Activated T-cell treated with anti-CD3 and anti-CD28 coated beads, Interleukin-2, amount 50 U/mL, for 1 hour (primary cell): ENCODE measurements around the gene ABL2.
"Not testable (repeated sequence)": the region's sequence is repeated elsewhere in the genome, so short reads cannot be mapped to it uniquely, and the experiment has no call there.

Experiments used
- DNase-seq: peaks from one replicate; pipeline ENCODE4 v3.0.0-alpha.2; 2020

Gene ABL2

GRCh38 chr1:179208681-179209477 is 20.6 kb downstream of the ABL2 start:
- no peak for DNase-seq

GRCh38 chr1:179206812-179207211 is 22.7 kb downstream of the ABL2 start:
- no peak for DNase-seq

DNA sequence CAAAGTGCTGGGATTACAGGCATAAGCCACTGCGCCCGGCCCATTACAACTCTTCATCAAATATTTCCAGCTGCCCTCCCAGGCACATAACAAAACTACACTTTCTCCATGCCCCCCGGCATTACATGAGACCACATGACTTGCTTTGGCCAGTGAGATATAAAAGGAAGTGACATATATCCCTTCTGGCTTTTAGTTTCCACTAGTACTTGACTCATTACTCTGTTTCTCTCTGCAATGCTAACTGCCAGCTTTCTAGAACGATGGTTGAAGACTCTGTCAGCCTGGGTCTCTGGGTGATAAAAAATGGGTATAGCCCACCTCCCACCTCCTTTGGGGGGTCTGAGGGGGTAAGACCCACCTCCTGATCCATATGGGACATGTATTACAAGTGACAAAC is 24.2 kb downstream of the ABL2 start:
- no peak for DNase-seq

DNA sequence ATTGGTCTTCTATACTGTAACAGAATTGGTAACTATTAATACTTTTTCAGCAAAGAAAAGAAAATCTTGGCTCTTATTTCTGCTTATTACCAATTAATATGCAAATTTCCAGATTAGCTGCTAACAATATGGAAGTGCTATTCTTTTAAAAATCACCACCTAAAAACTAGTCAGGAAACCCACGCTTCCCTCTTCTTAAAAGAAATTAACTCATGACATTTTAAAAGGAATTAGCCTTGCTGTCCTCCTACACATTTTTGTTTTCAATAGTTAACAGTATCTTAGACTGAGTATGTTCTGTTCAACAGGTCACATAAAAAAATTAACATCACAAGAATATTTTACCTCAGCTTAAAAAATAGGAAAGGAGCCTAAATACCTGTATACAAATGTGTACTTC is 27.3 kb downstream of the ABL2 start:
- no peak for DNase-seq

- DNase-seq, result no peak
Observed at GRCh38 chr1:179200586-179200985, 28.9 kb downstream of the ABL2 start.

- DNase-seq, result no peak
Observed at GRCh38 chr1:179197690-179198297, 31.7 kb downstream of the ABL2 start.

GRCh38 chr1:179195857-179196256 is 33.6 kb downstream of the ABL2 start:
- not testable (repeated sequence) for DNase-seq

DNA sequence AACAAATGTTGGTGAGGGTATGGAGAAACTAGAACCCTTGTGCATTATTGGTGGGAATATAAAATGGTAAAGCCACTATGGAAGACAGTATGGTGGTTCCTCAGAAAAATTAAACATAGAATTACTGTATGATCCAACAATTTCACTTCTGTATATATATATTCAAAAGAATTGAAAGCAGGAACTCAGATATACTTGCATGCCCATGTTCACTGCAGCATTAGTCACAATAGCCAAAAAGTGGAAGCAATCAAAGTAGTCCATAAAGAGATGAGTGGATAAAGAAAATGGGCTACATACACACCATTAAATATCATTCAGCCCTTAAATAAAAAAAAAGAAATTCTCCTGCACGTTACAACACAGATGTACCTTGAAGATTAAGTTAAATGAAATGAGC is 34.1 kb downstream of the ABL2 start:
- no peak for DNase-seq

- DNase-seq, result no peak
Observed at GRCh38 chr1:179194068-179194537, 35.4 kb downstream of the ABL2 start.

- no peak for DNase-seq
Observed at GRCh38 chr1:179190861-179191260, 38.6 kb downstream of the ABL2 start.

- no peak for DNase-seq
Observed at GRCh38 chr1:179187735-179188471, 41.6 kb downstream of the ABL2 start.

GRCh38 chr1:179187043-179187442 is 42.4 kb downstream of the ABL2 start:
- DNase-seq, result no peak

DNA sequence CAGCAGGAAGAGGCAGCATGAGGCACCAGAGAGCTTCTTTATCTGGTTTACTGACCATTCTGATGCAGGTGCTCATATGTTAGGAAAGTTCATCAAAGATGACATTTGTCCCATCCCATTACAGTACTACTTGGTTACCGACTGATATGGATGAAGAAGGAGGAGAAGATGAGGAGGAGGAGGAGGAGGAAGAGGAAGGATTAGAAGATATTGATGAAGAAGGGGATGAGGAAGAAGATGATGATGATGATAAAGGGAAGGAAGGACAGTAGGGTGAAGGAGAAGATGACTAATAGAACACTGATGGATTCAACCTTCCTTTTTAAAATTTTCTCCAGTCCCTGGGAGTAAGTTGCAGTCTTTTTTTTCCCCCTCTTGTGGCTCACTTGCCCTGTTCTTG is 45.1 kb downstream of the ABL2 start:
- DNase-seq, result no peak

- no peak for DNase-seq
Observed at GRCh38 chr1:179183857-179184256, 45.6 kb downstream of the ABL2 start.

DNA sequence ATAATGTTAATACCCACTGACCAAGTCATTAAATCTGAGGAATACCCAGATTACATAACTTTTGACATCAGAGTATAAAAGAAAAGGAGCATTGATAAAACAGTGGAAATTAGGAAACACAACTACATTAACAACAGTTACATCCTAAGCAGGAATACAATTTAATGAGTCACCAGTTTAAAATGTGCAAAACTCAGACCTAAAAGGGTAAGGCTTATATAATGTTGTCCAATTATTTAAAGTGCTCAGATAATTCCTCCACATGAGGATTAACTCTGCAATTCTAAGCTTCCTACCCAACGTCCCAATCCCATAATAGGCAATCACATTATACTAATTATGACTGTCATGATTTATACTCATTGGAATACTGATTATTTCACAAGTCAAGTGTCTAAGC is 50.5 kb downstream of the ABL2 start:
- no peak for DNase-seq

GRCh38 chr1:179178183-179178582 is 51.3 kb downstream of the ABL2 start:
- DNase-seq, result no peak

DNA sequence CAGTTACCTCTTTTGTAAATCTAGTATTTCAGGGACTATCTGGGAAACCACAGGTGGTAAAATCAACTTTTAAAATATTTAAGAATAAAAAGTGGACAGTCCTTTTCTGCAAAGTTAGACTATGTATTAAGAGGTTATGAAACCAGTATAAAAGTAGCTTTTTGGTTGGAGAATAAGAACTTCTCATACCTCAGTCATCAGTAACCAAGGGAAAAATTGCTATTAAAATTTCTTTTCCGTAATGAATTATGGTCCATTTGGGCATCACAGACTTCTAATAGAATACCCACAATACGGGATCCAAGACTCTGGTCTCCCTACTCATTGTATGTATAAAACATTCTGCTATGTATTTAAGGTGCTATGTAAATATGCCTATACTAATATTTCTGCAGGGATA is 51.9 kb downstream of the ABL2 start:
- DNase-seq, result no peak

GRCh38 chr1:179177182-179177581 is 52.3 kb downstream of the ABL2 start:
- DNase-seq, result no peak

DNA sequence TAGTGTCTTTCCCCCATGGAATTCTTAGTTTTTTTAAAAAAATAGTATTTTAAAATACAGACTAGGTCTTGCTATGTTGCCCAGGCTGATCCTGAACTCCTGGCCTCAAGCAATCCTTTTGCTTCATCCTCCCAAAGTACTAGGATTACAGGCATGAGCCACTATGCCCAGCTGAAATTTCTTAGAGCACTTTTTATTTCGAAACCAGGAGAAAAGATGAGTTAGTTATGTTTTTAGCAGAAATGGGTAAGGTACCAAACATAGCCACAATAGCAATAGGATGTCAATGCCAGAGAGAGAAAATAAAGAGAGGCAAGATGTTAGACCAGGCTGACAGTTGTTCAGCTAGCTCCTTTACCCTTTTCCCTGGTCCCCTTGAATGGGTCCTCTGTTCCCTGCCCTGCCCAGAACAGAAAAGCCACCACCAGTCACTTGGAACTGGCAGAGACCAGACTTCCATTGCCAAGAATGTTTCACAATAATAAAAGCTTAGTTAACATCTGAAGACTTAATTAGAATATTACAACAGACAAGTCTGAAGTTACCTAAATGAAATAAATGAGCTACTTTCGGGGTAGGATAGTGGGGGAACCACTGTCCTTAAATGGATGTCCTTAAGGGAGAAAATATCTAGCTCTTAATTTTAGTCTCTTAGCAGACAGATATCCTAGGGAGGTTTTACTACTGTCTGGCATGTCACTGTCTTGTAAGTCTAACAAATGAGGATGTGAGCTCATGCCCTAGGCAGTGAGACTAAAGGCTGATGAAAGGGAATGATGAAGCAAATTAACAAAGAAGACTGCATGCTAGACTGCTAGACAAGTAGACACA is 54.3 kb downstream of the ABL2 start:
- DNase-seq, result no peak

GRCh38 chr1:179170468-179170770 is 59.1 kb downstream of the ABL2 start:
- not testable (repeated sequence) for DNase-seq

DNA sequence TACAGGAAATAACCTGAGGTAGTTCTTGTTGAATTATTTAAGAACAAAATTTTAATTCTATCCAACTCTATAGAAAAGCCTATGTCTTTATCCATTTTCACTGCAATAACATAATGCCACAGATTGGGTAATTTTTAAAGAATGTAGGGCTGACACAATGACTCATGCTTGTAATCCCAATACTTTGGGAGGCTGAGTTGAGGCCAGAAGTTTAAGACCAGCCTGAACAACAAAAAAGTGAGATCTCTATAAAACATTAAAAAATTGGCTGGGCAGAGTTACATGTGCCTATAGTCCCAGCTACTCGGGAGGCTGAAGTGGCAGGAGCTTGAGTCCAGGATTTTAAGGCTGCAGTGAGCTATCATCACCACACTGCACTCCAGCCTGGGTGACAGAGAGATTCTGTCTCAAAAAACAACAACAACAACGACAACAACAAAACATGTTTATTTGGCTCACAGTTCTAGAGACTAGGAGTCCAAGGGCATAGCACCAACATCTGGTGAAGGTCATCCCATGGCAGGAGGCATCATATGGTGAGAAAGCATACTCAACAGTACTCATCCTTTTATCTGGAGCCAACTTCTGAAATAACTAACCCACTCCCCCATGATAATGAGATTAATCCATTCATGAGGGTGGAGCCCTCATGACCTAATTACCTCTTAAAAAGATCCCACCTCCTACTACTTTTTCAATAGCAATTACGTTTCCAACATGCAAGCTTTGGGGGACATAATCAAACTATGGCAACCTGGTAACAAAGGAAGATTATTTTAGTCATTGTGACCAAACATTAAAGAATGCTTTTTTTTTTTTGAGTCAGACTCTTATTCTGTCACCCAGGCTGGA is 59.6 kb downstream of the ABL2 start:
- DNase-seq, result no peak

- no peak for DNase-seq
Observed at GRCh38 chr1:179168536-179168935, 60.9 kb downstream of the ABL2 start.
